ENCODE results near the gene NGEF. TPM values are rescaled to one million over a fixed set of nuclear protein-coding genes. Genes with fewer than 3 reads are reported as not detected.

Gene NGEF
- total and polyA plus RNA-seq, 5 donors from 2014 or later, result 0.21 TPM; not detected in 4

GRCh38 chr2:232974396-232974795 is 38.7 kb downstream of the NGEF start:
- peaks cover 37% of the 10 kb centered on the region for H3K27me3 Mint-ChIP-seq
- Histone ChIP-seq H3K27me3 (ENCODE audit: control insufficient read depth, insufficient read depth, low read length) (peaks cover 3% of the 10 kb centered on the region), H3K36me3 (ENCODE audit: control insufficient read depth, insufficient read depth, low read length) (no peaks in the 10 kb centered on the region), H3K4me3 (ENCODE audit: low read depth, low read length) (no peak overlapping the region), H3K9me3 (ENCODE audit: control insufficient read depth in 2 of 2, low read length in 2 of 2) (no peaks in the 10 kb centered on the region), H3K27ac (ENCODE audit: insufficient read depth, low read length, poor library complexity, severe bottlenecking) (no peak overlapping the region), H3K4me1 (ENCODE audit: control insufficient read depth, insufficient read depth, low read length, poor library complexity, severe bottlenecking) (no peaks in the 10 kb centered on the region)
- H3K4me3 Mint-ChIP-seq, result no peak overlapping the region
- no peaks in the 10 kb centered on the region for H3K36me3 Mint-ChIP-seq
- no peak overlapping the region for H3K27ac Mint-ChIP-seq
- no peaks in the 10 kb centered on the region for H3K4me1 Mint-ChIP-seq
- DNase-seq, result no peak
- no peak for ATAC-seq (ENCODE audit: low read depth in 2 of 2)
- peaks cover 0 to 1% (median 0%) of the 10 kb centered on the region in 7 donors for H3K9me3 Mint-ChIP-seq

DNA sequence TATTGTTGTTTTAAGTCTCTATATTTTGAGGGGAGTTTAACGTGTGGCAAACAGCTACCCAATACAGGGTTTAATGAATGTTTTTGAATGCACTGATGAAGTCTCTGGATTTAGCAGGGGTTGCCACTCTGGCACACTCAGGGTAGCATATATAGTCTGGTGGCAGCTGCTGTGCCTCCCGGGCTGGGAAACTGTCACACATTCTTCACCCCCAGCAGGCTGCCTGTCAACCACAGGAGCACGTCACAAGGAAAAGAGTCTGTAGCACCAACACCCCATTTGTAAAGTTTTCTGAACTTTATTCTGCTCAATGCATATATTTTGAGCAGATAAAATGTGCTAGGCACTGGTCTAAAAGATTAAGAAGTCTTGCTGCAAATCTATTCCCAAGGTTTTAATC is 39.3 kb downstream of the NGEF start:
- Histone ChIP-seq H3K27ac (ENCODE audit: insufficient read depth, low read length, poor library complexity, severe bottlenecking) (no peak overlapping the region), H3K27me3 (ENCODE audit: control insufficient read depth, insufficient read depth, low read length) (peaks cover 3% of the 10 kb centered on the region), H3K36me3 (ENCODE audit: control insufficient read depth, insufficient read depth, low read length) (no peaks in the 10 kb centered on the region), H3K9me3 (ENCODE audit: control insufficient read depth in 2 of 2, low read length in 2 of 2) (no peaks in the 10 kb centered on the region), H3K4me3 (ENCODE audit: low read depth, low read length) (no peak overlapping the region), H3K4me1 (ENCODE audit: control insufficient read depth, insufficient read depth, low read length, poor library complexity, severe bottlenecking) (no peaks in the 10 kb centered on the region)
- no peak for DNase-seq
- Mint-ChIP-seq H3K9me3 (peaks cover 0 to 1% (median 0%) of the 10 kb centered on the region in 7 donors), H3K4me1 (no peaks in the 10 kb centered on the region), H3K27ac (no peak overlapping the region), H3K27me3 (peaks cover 40% of the 10 kb centered on the region), H3K4me3 (no peak overlapping the region), H3K36me3 (no peaks in the 10 kb centered on the region)
- ATAC-seq (ENCODE audit: low read depth in 2 of 2), result no peak

DNA sequence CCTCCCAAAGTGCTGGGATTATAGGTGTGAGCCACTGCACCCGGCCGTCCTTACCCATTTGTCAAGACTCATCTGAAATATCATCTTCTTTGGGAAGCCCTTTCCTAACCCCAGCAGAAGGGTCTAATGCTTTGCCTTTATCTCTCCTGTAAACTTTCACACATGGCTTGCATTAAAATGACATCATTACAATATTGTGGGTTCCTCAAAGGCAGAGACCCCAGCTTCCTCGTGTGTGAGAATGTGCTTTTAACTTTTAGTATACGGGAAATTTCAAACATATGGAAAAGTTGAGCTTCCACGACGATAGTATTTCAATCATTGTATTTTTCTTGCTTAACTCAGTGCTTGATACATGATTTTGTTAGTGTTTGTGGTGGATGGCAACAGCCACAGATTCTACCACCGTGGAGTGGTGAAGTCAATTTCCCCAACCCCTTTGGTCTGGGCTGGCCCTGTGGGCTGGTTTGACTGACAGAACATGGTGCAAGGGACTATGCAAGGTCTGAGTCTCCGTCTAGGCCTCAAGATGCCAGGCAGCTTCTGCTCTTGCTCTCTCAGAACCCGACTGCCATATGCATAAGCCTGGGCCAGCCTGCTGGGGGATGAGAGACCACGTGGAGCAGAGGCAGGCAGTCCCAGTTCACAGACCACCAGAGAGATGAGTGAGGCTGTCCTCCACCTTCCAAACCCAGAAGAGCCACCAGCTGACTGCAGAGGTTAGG is 39.9 kb downstream of the NGEF start:
- H3K4me1 ChIP-seq (ENCODE audit: control insufficient read depth, insufficient read depth, low read length, poor library complexity, severe bottlenecking), result no peaks in the 10 kb centered on the region
- no peaks in the 10 kb centered on the region for H3K9me3 ChIP-seq (ENCODE audit: control insufficient read depth in 2 of 2, low read length in 2 of 2)
- Mint-ChIP-seq H3K27me3 (peaks cover 41% of the 10 kb centered on the region), H3K4me3 (no peak overlapping the region), H3K36me3 (no peaks in the 10 kb centered on the region), H3K4me1 (no peaks in the 10 kb centered on the region), H3K27ac (no peak overlapping the region), H3K9me3 (peaks cover 0 to 1% (median 0%) of the 10 kb centered on the region in 7 donors)
- H3K36me3 ChIP-seq (ENCODE audit: control insufficient read depth, insufficient read depth, low read length), result no peaks in the 10 kb centered on the region
- DNase-seq (no peak), ATAC-seq (ENCODE audit: low read depth in 2 of 2) (no peak)
- peaks cover 3% of the 10 kb centered on the region for H3K27me3 ChIP-seq (ENCODE audit: control insufficient read depth, insufficient read depth, low read length)
- H3K27ac ChIP-seq (ENCODE audit: insufficient read depth, low read length, poor library complexity, severe bottlenecking), result no peak overlapping the region
- H3K4me3 ChIP-seq (ENCODE audit: low read depth, low read length), result no peak overlapping the region

- Mint-ChIP-seq H3K4me3 (no peak overlapping the region), H3K4me1 (no peaks in the 10 kb centered on the region), H3K27ac (no peak overlapping the region), H3K27me3 (peaks cover 43% of the 10 kb centered on the region), H3K36me3 (no peaks in the 10 kb centered on the region), H3K9me3 (peaks cover 0 to 1% (median 0%) of the 10 kb centered on the region in 7 donors)
- H3K36me3 ChIP-seq (ENCODE audit: control insufficient read depth, insufficient read depth, low read length), result no peaks in the 10 kb centered on the region
- H3K4me1 ChIP-seq (ENCODE audit: control insufficient read depth, insufficient read depth, low read length, poor library complexity, severe bottlenecking), result no peaks in the 10 kb centered on the region
- H3K27me3 ChIP-seq (ENCODE audit: control insufficient read depth, insufficient read depth, low read length), result peaks cover 3% of the 10 kb centered on the region
- H3K9me3 ChIP-seq (ENCODE audit: control insufficient read depth in 2 of 2, low read length in 2 of 2), result no peaks in the 10 kb centered on the region
- DNase-seq, result no peak
- ATAC-seq (ENCODE audit: low read depth in 2 of 2), result no peak
- H3K4me3 ChIP-seq (ENCODE audit: low read depth, low read length), result no peak overlapping the region
- H3K27ac ChIP-seq (ENCODE audit: insufficient read depth, low read length, poor library complexity, severe bottlenecking), result no peak overlapping the region
These were observed 41.3 kb downstream of the NGEF start for GRCh38 chr2:232971744-232972143.

GRCh38 chr2:232970051-232970450 is 43.0 kb downstream of the NGEF start:
- H3K4me1 Mint-ChIP-seq, result peaks cover 0 to 3% (median 0%) of the 10 kb centered on the region in 4 donors
- no peak for DNase-seq
- H3K9me3 ChIP-seq (ENCODE audit: control insufficient read depth in 2 of 2, low read length in 2 of 2), result no peaks in the 10 kb centered on the region
- H3K4me1 ChIP-seq (ENCODE audit: control insufficient read depth, insufficient read depth, low read length, poor library complexity, severe bottlenecking), result no peaks in the 10 kb centered on the region
- peaks cover 3% of the 10 kb centered on the region for H3K27me3 ChIP-seq (ENCODE audit: control insufficient read depth, insufficient read depth, low read length)
- no peaks in the 10 kb centered on the region for H3K36me3 Mint-ChIP-seq
- ATAC-seq (ENCODE audit: low read depth in 2 of 2), result no peak
- peaks cover 42% of the 10 kb centered on the region for H3K27me3 Mint-ChIP-seq
- no peak overlapping the region for H3K4me3 Mint-ChIP-seq
- no peaks in the 10 kb centered on the region for H3K36me3 ChIP-seq (ENCODE audit: control insufficient read depth, insufficient read depth, low read length)
- no peak overlapping the region for H3K27ac Mint-ChIP-seq
- no peak overlapping the region for H3K4me3 ChIP-seq (ENCODE audit: low read depth, low read length)
- no peak overlapping the region for H3K27ac ChIP-seq (ENCODE audit: insufficient read depth, low read length, poor library complexity, severe bottlenecking)
- peaks cover 0 to 2% (median 0%) of the 10 kb centered on the region in 7 donors for H3K9me3 Mint-ChIP-seq

DNA sequence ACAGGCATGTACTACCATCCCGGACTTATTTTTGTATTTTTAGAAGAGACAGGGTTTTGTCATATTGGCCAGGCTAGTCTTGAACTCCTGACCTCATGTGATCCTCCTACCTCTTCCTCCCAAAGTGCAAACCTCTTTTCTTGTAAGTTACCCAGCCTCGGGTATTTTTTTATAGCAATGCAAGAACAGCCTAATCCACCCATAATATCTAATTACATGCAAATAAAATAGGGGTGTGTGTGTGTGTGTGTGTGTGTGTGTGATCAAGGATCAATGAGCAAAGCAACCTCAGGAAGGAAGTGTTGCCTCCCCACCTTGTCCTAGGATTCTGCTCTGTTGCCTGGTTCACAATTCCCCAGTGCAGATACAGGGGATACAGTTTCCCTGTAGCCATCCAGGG is 45.6 kb downstream of the NGEF start:
- ATAC-seq (ENCODE audit: low read depth in 2 of 2), result no peak
- no peak for DNase-seq
- Mint-ChIP-seq H3K36me3 (no peaks in the 10 kb centered on the region), H3K27ac (no peak overlapping the region), H3K27me3 (peaks cover 42% of the 10 kb centered on the region), H3K4me3 (no peak overlapping the region), H3K4me1 (peaks cover 0 to 3% (median 0%) of the 10 kb centered on the region in 4 donors), H3K9me3 (peaks cover 0 to 2% (median 0%) of the 10 kb centered on the region in 7 donors)
- H3K4me1 ChIP-seq (ENCODE audit: control insufficient read depth, insufficient read depth, low read length, poor library complexity, severe bottlenecking), result no peaks in the 10 kb centered on the region
- H3K9me3 ChIP-seq (ENCODE audit: control insufficient read depth in 2 of 2, low read length in 2 of 2), result peaks cover 0 to 2% of the 10 kb centered on the region in 2 experiments
- H3K4me3 ChIP-seq (ENCODE audit: low read depth, low read length), result no peak overlapping the region
- H3K27me3 ChIP-seq (ENCODE audit: control insufficient read depth, insufficient read depth, low read length), result peaks cover 3% of the 10 kb centered on the region
- no peak overlapping the region for H3K27ac ChIP-seq (ENCODE audit: insufficient read depth, low read length, poor library complexity, severe bottlenecking)
- H3K36me3 ChIP-seq (ENCODE audit: control insufficient read depth, insufficient read depth, low read length), result no peaks in the 10 kb centered on the region

GRCh38 chr2:232966122-232966521 is 46.9 kb downstream of the NGEF start:
- ATAC-seq (ENCODE audit: low read depth in 2 of 2), result no peak
- H3K9me3 ChIP-seq (ENCODE audit: control insufficient read depth in 2 of 2, low read length in 2 of 2), result peaks cover 0 to 4% of the 10 kb centered on the region in 2 experiments
- no peak for DNase-seq
- no peaks in the 10 kb centered on the region for H3K36me3 ChIP-seq (ENCODE audit: control insufficient read depth, insufficient read depth, low read length)
- Mint-ChIP-seq H3K27me3 (peaks cover 33% of the 10 kb centered on the region), H3K36me3 (no peaks in the 10 kb centered on the region), H3K27ac (no peak overlapping the region), H3K4me3 (no peak overlapping the region), H3K9me3 (peaks cover 0 to 2% (median 0%) of the 10 kb centered on the region in 7 donors), H3K4me1 (peaks cover 0 to 3% (median 0%) of the 10 kb centered on the region in 4 donors)
- peaks cover 3% of the 10 kb centered on the region for H3K27me3 ChIP-seq (ENCODE audit: control insufficient read depth, insufficient read depth, low read length)
- H3K27ac ChIP-seq (ENCODE audit: insufficient read depth, low read length, poor library complexity, severe bottlenecking), result no peak overlapping the region
- H3K4me3 ChIP-seq (ENCODE audit: low read depth, low read length), result no peak overlapping the region
- no peaks in the 10 kb centered on the region for H3K4me1 ChIP-seq (ENCODE audit: control insufficient read depth, insufficient read depth, low read length, poor library complexity, severe bottlenecking)

DNA sequence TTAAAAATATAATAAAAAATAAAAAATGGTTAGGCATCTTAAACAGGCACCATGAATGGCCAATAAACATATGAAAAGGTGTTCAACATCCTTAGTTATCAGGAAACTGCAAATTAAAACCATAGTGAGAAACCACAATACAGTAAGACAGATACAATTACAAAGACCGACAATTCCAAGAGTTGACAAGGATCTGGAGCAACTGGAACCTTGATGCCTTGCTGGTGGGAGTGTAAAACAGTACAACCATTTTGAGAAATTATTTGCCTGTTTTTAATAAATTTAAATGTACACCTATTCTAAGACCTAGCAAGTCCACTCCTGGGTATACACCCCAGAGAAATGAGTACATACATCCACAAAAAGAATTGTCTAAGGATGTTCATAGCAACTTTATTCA is 49.1 kb downstream of the NGEF start:
- Histone ChIP-seq H3K27me3 (ENCODE audit: control insufficient read depth, insufficient read depth, low read length) (peaks cover under 1% of the 10 kb centered on the region), H3K4me3 (ENCODE audit: low read depth, low read length) (no peak overlapping the region), H3K9me3 (ENCODE audit: control insufficient read depth in 2 of 2, low read length in 2 of 2) (peaks cover 0 to 4% of the 10 kb centered on the region in 2 experiments), H3K36me3 (ENCODE audit: control insufficient read depth, insufficient read depth, low read length) (no peaks in the 10 kb centered on the region), H3K27ac (ENCODE audit: insufficient read depth, low read length, poor library complexity, severe bottlenecking) (no peak overlapping the region), H3K4me1 (ENCODE audit: control insufficient read depth, insufficient read depth, low read length, poor library complexity, severe bottlenecking) (no peaks in the 10 kb centered on the region)
- Mint-ChIP-seq H3K9me3 (peaks cover 0 to 4% (median 0%) of the 10 kb centered on the region in 7 donors), H3K4me1 (peaks cover 0 to 3% (median 0%) of the 10 kb centered on the region in 4 donors), H3K27me3 (peaks cover 33% of the 10 kb centered on the region), H3K36me3 (no peaks in the 10 kb centered on the region), H3K4me3 (no peak overlapping the region), H3K27ac (no peak overlapping the region)
- ATAC-seq (ENCODE audit: low read depth in 2 of 2) (no peak), DNase-seq (no peak)
